ENCODE results near the gene RRAS2.

Gene RRAS2

DNA sequence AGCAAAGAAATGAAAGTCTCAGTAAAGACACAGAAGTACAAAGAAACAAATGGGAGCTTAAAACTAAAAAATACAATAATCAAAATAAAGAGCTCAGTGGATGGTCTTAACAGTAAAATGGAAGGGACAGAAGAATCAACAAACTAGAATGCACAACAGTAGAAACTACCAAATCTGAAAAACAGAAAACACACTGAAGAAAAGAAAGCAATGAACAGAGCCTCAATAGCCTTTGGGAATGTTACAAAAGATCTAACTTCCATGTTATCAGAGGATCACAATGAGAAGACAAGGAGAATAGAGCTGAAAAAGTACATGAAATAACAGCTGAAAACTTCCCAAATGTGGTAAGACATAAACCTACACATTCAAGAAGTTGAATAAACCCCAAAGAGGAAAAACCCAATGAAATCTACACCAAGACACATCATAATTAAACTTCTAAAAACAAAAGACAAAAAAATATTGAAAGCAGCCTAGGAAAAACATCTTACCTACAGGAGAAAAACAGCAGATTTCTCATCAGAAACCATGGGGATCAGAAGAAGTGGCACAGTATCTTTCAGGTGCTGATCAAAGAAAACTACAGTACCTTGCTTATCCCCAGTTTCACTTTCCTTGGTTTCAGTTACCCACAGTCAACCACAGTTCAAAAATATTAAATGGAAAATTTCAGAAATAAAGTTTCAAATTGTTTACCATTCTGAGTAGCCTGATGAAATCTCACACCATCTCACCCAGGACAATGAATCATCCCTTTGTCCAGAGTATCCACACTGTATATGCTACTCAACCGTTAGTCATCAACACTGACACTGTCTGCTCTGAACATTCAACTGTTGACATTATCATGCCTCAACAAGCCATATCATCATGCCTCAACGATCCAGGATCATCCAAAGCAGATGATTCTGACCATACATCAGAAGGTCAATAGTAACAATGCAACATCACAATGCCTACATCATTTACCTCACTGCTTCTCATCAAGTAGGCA is 22.2 kb downstream of the RRAS2 start:
- Histone ChIP-seq H3K27ac (replicated peaks) (no peak overlapping the region), H3K4me3 (replicated peaks; ENCODE audit: insufficient read depth, low read length) (no peak overlapping the region), H3K27me3 (ENCODE audit: insufficient read depth, poor library complexity, severe bottlenecking) (peaks cover 4% of the 10 kb centered on the region)
- TF ChIP-seq POLR2AphosphoS5 (IDR thresholded peaks at IDR 0.05; ENCODE audit: low read depth) = no peak
- TF ChIP-seq GABPA (IDR thresholded peaks at IDR 0.05; ENCODE audit: low read depth) = no peak
- TF ChIP-seq, protein P1, sequence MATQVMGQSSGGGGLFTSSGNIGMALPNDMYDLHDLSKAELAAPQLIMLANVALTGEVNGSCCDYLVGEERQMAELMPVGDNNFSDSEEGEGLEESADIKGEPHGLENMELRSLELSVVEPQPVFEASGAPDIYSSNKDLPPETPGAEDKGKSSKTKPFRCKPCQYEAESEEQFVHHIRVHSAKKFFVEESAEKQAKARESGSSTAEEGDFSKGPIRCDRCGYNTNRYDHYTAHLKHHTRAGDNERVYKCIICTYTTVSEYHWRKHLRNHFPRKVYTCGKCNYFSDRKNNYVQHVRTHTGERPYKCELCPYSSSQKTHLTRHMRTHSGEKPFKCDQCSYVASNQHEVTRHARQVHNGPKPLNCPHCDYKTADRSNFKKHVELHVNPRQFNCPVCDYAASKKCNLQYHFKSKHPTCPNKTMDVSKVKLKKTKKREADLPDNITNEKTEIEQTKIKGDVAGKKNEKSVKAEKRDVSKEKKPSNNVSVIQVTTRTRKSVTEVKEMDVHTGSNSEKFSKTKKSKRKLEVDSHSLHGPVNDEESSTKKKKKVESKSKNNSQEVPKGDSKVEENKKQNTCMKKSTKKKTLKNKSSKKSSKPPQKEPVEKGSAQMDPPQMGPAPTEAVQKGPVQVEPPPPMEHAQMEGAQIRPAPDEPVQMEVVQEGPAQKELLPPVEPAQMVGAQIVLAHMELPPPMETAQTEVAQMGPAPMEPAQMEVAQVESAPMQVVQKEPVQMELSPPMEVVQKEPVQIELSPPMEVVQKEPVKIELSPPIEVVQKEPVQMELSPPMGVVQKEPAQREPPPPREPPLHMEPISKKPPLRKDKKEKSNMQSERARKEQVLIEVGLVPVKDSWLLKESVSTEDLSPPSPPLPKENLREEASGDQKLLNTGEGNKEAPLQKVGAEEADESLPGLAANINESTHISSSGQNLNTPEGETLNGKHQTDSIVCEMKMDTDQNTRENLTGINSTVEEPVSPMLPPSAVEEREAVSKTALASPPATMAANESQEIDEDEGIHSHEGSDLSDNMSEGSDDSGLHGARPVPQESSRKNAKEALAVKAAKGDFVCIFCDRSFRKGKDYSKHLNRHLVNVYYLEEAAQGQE (IDR thresholded peaks at IDR 0.05; ENCODE audit: insufficient replicate concordance, low read depth) = no peak
- TF ChIP-seq, protein P2, sequence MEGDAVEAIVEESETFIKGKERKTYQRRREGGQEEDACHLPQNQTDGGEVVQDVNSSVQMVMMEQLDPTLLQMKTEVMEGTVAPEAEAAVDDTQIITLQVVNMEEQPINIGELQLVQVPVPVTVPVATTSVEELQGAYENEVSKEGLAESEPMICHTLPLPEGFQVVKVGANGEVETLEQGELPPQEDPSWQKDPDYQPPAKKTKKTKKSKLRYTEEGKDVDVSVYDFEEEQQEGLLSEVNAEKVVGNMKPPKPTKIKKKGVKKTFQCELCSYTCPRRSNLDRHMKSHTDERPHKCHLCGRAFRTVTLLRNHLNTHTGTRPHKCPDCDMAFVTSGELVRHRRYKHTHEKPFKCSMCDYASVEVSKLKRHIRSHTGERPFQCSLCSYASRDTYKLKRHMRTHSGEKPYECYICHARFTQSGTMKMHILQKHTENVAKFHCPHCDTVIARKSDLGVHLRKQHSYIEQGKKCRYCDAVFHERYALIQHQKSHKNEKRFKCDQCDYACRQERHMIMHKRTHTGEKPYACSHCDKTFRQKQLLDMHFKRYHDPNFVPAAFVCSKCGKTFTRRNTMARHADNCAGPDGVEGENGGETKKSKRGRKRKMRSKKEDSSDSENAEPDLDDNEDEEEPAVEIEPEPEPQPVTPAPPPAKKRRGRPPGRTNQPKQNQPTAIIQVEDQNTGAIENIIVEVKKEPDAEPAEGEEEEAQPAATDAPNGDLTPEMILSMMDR (IDR thresholded peaks at IDR 0.05; ENCODE audit: insufficient read depth, low read length) = no peak
- no peak for TF ChIP-seq SPI1 (IDR thresholded peaks at IDR 0.05; ENCODE audit: borderline replicate concordance, low read depth)
- no peak for DNase-seq (ENCODE audit: low read depth in 1 of 2, low spot score in 1 of 2)

DNA sequence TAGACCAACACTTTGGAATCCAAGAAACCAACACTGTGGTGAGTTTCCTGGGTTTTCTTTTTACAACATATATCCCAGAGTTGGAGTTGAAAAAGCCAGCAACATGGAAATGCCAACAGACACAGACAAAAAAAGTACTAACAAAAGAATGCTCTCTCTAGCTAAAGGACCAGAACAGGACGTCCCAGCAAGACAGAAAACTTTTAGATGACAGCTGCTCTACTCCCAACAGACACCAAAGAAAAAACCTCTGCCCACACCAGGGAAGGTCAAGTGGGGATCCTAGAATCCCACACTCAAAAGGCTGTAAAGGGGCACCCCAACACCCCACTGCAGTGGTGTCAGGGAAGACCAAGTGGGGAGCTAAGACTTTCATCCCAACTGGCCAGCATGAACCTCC is 23.3 kb downstream of the RRAS2 start:
- TF ChIP-seq POLR2AphosphoS5 (IDR thresholded peaks at IDR 0.05; ENCODE audit: low read depth) (no peak), SPI1 (IDR thresholded peaks at IDR 0.05; ENCODE audit: borderline replicate concordance, low read depth) (no peak), GABPA (IDR thresholded peaks at IDR 0.05; ENCODE audit: low read depth) (no peak)
- TF ChIP-seq, protein P2 (IDR thresholded peaks at IDR 0.05; ENCODE audit: insufficient read depth, low read length) = no peak
- TF ChIP-seq, protein P1 (IDR thresholded peaks at IDR 0.05; ENCODE audit: insufficient replicate concordance, low read depth) = no peak
- H3K27ac ChIP-seq (replicated peaks) = no peak overlapping the region

DNA sequence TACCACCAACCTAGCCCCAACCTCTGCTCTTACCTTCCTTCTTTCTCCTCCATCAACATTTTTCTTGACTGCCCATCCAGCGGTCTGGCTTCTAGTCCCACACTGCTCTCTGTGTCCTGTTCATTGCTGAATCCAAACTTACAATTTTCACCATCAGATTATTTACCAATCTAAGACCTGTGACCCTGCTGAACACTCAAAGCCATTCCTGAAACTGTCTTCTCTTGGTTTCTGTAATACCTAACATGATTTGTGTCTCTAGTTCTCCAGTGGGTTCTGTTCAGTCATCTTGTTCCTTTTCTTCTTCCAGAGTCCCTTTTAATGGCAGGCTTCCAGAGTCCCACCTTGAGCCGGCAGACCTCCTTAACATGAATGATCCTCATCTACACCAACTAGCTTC is 24.1 kb downstream of the RRAS2 start:
- Histone ChIP-seq H3K27me3 (ENCODE audit: insufficient read depth, poor library complexity, severe bottlenecking) (no peaks in the 10 kb centered on the region), H3K4me3 (replicated peaks; ENCODE audit: insufficient read depth, low read length) (no peak overlapping the region), H3K27ac (replicated peaks) (no peak overlapping the region)
- TF ChIP-seq POLR2AphosphoS5 (IDR thresholded peaks at IDR 0.05; ENCODE audit: low read depth) = no peak
- no peak for TF ChIP-seq GABPA (IDR thresholded peaks at IDR 0.05; ENCODE audit: low read depth)
- TF ChIP-seq, protein P2 (IDR thresholded peaks at IDR 0.05; ENCODE audit: insufficient read depth, low read length) = no peak
- TF ChIP-seq SPI1 (IDR thresholded peaks at IDR 0.05; ENCODE audit: borderline replicate concordance, low read depth) = no peak
- DNase-seq (ENCODE audit: low read depth in 1 of 2, low spot score in 1 of 2) = no peak

More for the DNA sequence above, 23.3 kb downstream of the RRAS2 start:
- Histone ChIP-seq H3K4me3 (replicated peaks; ENCODE audit: insufficient read depth, low read length) (no peak overlapping the region), H3K27me3 (ENCODE audit: insufficient read depth, poor library complexity, severe bottlenecking) (no peaks in the 10 kb centered on the region)
- DNase-seq (ENCODE audit: low read depth in 1 of 2, low spot score in 1 of 2) = no peak

Measured in HL-60 (cell line).